CD4-positive, CD25-positive, alpha-beta regulatory T cell (primary cell): ENCODE results near the gene SLC35A3. TPM values are rescaled to one million over a fixed set of nuclear protein-coding genes. Genes with fewer than 3 reads are reported as not detected.
A peak's percentile ranks its signal among the peaks of the same experiment; 100 is the strongest.

Experiments
- ATAC-seq, 2 donors: fragments of 150-1000 bp; cut with Tn5 transposase; one replicate each; pipeline ENCODE4 v1.10.0; 2021; ENCODE audit warnings: low read depth in 2 of 2, moderate number of reproducible peaks in 2 of 2, moderate library complexity in 1 of 2
- DNase-seq, 3 donors: peaks; one replicate each; pipeline versions ENCODE4 v3.0.0 to v3.0.0-alpha.2; 2012 to 2022; ENCODE audit warnings: mixed read lengths in 1 of 3
- H3K27ac ChIP-seq: one replicate; pipeline ENCODE4 v1.7.0; 2013; ENCODE audit warnings: mild to moderate bottlenecking, low read length; ENCODE audit not compliant: insufficient read depth, poor library complexity, severe bottlenecking
- H3K27me3 ChIP-seq: one replicate; pipeline ENCODE4 v1.7.0; 2013; ENCODE audit warnings: low read length; ENCODE audit not compliant: control insufficient read depth, insufficient read depth
- H3K36me3 ChIP-seq: one replicate; pipeline ENCODE4 v1.7.0; 2013; ENCODE audit warnings: mild to moderate bottlenecking, low read length, moderate library complexity; ENCODE audit not compliant: control insufficient read depth, insufficient read depth
- H3K4me1 ChIP-seq: 2 replicates; pipeline ENCODE4 v1.7.0; 2013; ENCODE audit warnings: mild to moderate bottlenecking, low read length; ENCODE audit not compliant: insufficient read depth, control insufficient read depth, poor library complexity, severe bottlenecking
- H3K4me3 ChIP-seq: one replicate; pipeline ENCODE4 v1.7.0; 2013; ENCODE audit warnings: low read depth, mild to moderate bottlenecking, low read length, moderate library complexity
- H3K9me3 ChIP-seq, 2 experiments: 1 replicate in 1 of 2; 2 replicates in 1 of 2; pipeline ENCODE4 v1.7.0; 2013; ENCODE audit warnings: low read length in 2 of 2, mild to moderate bottlenecking in 1 of 2, moderate library complexity in 1 of 2; ENCODE audit not compliant: control insufficient read depth in 2 of 2
- H3K27ac Mint-ChIP-seq, 3 donors: one replicate each; pipeline ENCODE4 v1.8.0; 2020 to 2022; ENCODE audit warnings: mild to moderate bottlenecking in 3 of 3, mixed read lengths in 3 of 3, moderate library complexity in 2 of 3
- H3K27me3 Mint-ChIP-seq: one replicate; pipeline ENCODE4 v1.8.0; 2022; ENCODE audit warnings: mild to moderate bottlenecking, mixed read lengths
- H3K36me3 Mint-ChIP-seq: one replicate; pipeline ENCODE4 v1.8.0; 2020; ENCODE audit warnings: mixed read lengths
- H3K4me1 Mint-ChIP-seq, 4 donors: one replicate each; pipeline ENCODE4 v1.8.0; 2020 to 2022; ENCODE audit warnings: mixed read lengths in 4 of 4, mild to moderate bottlenecking in 1 of 4
- H3K4me3 Mint-ChIP-seq, 4 donors: one replicate each; pipeline ENCODE4 v1.8.0; 2020 to 2022; ENCODE audit warnings: mild to moderate bottlenecking in 4 of 4, mixed read lengths in 4 of 4, moderate library complexity in 3 of 4
- H3K9me3 Mint-ChIP-seq, 7 donors: one replicate each; pipeline ENCODE4 v1.8.0; 2020 to 2022; ENCODE audit warnings: mixed read lengths in 7 of 7, mild to moderate bottlenecking in 3 of 7, moderate library complexity in 2 of 7
- polyA plus RNA-seq, 4 donors: library from polyadenylated mRNA; unstranded; fragments of 300-500 nt; fragmentation: Illumina TruSeq; gene quantifications; one replicate each; pipeline ENCODE4 v1.2.3, GENCODE V29; 2021
- total RNA-seq: library from RNA; stranded (reverse); gene quantifications from one replicate; pipeline ENCODE4 v1.2.3, GENCODE V29; 2022

SLC35A3 gene
- total and polyA plus RNA-seq, 5 donors from 2014 or later = 9.5 to 25.1 (median 14.0) TPM

GRCh38 chr1:100076744-100077143 is 106.9 kb downstream of the SLC35A3 start:
- Histone ChIP-seq H3K27ac (no peak overlapping the region), H3K4me1 (no peaks in the 10 kb centered on the region), H3K4me3 (no peak overlapping the region), H3K36me3 (peaks cover 78% of the 10 kb centered on the region), H3K27me3 (no peaks in the 10 kb centered on the region), H3K9me3 (no peaks in the 10 kb centered on the region)
- peaks cover 41% of the 10 kb centered on the region for H3K36me3 Mint-ChIP-seq
- ATAC-seq (no peak), DNase-seq (no peak)
- H3K9me3 Mint-ChIP-seq = no peaks in the 10 kb centered on the region
- H3K4me3 Mint-ChIP-seq = no peak overlapping the region
- no peaks in the 10 kb centered on the region for H3K27me3 Mint-ChIP-seq
- H3K27ac Mint-ChIP-seq = peak overlapping the region in 2 of 3 donors; percentile 35 to 43
- H3K4me1 Mint-ChIP-seq = peaks cover 0 to 17% (median 13%) of the 10 kb centered on the region in 4 donors

- ATAC-seq = no peak
- Histone ChIP-seq H3K36me3 (peaks cover 78% of the 10 kb centered on the region), H3K4me1 (no peaks in the 10 kb centered on the region), H3K4me3 (no peak overlapping the region), H3K27ac (no peak overlapping the region), H3K9me3 (no peaks in the 10 kb centered on the region), H3K27me3 (no peaks in the 10 kb centered on the region)
- Mint-ChIP-seq H3K27ac (peak overlapping the region in 1 of 3 donors; percentile 40), H3K36me3 (peaks cover 38% of the 10 kb centered on the region), H3K4me1 (peaks cover 0 to 17% (median 13%) of the 10 kb centered on the region in 4 donors), H3K27me3 (no peaks in the 10 kb centered on the region), H3K4me3 (no peak overlapping the region), H3K9me3 (no peaks in the 10 kb centered on the region)
- DNase-seq = no peak
Measured at GRCh38 chr1:100077531-100077930, 107.7 kb downstream of the SLC35A3 start.

- DNase-seq (no peak), ATAC-seq (no peak)
- Histone ChIP-seq H3K4me3 (no peak overlapping the region), H3K4me1 (no peaks in the 10 kb centered on the region), H3K9me3 (no peaks in the 10 kb centered on the region), H3K36me3 (peaks cover 76% of the 10 kb centered on the region), H3K27ac (no peak overlapping the region), H3K27me3 (no peaks in the 10 kb centered on the region)
- Mint-ChIP-seq H3K36me3 (peaks cover 27% of the 10 kb centered on the region), H3K9me3 (no peaks in the 10 kb centered on the region), H3K4me1 (peaks cover 0 to 13% (median 4%) of the 10 kb centered on the region in 4 donors), H3K27me3 (no peaks in the 10 kb centered on the region), H3K4me3 (no peak overlapping the region), H3K27ac (no peak overlapping the region)
Measured at GRCh38 chr1:100080331-100080730, 110.5 kb downstream of the SLC35A3 start.

Other genes with a start within 250 kb of the SLC35A3 start
- gene FRRS1, start 203.4 kb upstream of the SLC35A3 start, total RNA-seq = 1.1 TPM
- gene FRRS1, start 203.4 kb upstream of the SLC35A3 start, polyA plus RNA-seq = under 1 TPM in 2 of 4 donors, not detected in 2; 0.13 to 0.39 TPM
- 11.9 TPM for gene AGL, start 119.6 kb upstream of the SLC35A3 start, total RNA-seq
- gene AGL, start 119.6 kb upstream of the SLC35A3 start, polyA plus RNA-seq = 10 to 100 TPM in 1 of 4 donors, 1 to 10 TPM in 3; 8.5 to 10.2 (median 9.4) TPM
- 3.2 TPM for gene SASS6, start 162.9 kb downstream of the SLC35A3 start, total RNA-seq
- 1 to 10 TPM; 1.3 to 3.2 (median 2.5) TPM for gene SASS6, start 162.9 kb downstream of the SLC35A3 start, polyA plus RNA-seq
- gene TRMT13, start 163.2 kb downstream of the SLC35A3 start, total RNA-seq = 12.2 TPM
- gene TRMT13, start 163.2 kb downstream of the SLC35A3 start, polyA plus RNA-seq = 10 to 100 TPM in 1 of 4 donors, 1 to 10 TPM in 3; 7.5 to 11.4 (median 8.8) TPM
- 1.6 TPM for gene LRRC39, start 208.3 kb downstream of the SLC35A3 start, total RNA-seq
- gene LRRC39, start 208.3 kb downstream of the SLC35A3 start, polyA plus RNA-seq = not detected